Thyroid gland (tissue), 4 donors: Measurements from ENCODE around the gene KIF13A.

Experiments used
- POLR2A ChIP-seq, 2 donors: fragments of 450-650 bp; IDR thresholded peaks; one replicate each; pipeline ENCODE4 v1.6.1; 2017; ENCODE audit warnings: antibody characterized with exemption in 2 of 2, mild to moderate bottlenecking in 2 of 2, moderate library complexity in 1 of 2
- TF ChIP-seq, protein P1 (sequence below), 6 experiments: fragments of 200-600 bp in 3 of 6; fragments of 450-650 bp in 3 of 6; sonication (generic) in 3 of 6; IDR thresholded peaks; one replicate each; pipeline ENCODE4 v1.5.1; 2016 to 2019; ENCODE audit warnings: antibody characterized with exemption in 6 of 6, mild to moderate bottlenecking in 2 of 6, inconsistent platforms in 1 of 6, moderate library complexity in 1 of 6

DNA sequence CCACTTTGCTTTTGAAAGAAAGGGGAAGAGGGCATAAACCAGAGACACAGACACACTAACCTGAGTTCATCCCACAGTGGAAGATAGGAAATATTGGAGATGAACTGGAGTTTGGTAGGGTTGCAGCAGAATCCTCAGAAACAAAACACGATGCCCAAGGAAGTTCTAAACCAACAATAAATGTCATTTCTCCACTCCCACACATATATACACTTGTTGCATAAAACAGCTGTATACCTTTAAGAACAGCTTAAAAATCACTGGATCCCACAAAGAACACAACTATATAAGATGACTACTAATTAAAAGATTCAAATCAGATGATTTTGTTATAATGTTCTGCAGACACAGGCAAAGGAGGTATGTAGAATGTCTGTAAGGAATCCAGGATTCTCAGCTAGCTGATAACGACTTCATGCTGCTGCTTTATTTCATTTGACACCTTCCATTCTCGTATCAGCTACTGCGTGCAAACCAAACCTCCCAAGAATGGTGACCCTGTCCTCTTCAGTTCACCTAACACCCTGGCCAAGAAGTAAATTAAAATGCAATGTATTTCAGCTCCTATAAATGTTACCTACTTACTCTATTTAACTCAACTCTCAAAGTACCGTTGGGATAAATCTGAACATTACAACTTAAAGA, 14.3 kb downstream of the KIF13A start:
- TF ChIP-seq, protein P1, sequence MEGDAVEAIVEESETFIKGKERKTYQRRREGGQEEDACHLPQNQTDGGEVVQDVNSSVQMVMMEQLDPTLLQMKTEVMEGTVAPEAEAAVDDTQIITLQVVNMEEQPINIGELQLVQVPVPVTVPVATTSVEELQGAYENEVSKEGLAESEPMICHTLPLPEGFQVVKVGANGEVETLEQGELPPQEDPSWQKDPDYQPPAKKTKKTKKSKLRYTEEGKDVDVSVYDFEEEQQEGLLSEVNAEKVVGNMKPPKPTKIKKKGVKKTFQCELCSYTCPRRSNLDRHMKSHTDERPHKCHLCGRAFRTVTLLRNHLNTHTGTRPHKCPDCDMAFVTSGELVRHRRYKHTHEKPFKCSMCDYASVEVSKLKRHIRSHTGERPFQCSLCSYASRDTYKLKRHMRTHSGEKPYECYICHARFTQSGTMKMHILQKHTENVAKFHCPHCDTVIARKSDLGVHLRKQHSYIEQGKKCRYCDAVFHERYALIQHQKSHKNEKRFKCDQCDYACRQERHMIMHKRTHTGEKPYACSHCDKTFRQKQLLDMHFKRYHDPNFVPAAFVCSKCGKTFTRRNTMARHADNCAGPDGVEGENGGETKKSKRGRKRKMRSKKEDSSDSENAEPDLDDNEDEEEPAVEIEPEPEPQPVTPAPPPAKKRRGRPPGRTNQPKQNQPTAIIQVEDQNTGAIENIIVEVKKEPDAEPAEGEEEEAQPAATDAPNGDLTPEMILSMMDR (IDR thresholded peaks at IDR 0.05) = no peak
- TF ChIP-seq POLR2A (IDR thresholded peaks at IDR 0.05) = no peak
